H1 (cell line): ENCODE measurements around the gene NCKIPSD. TPM values are rescaled to one million over a fixed set of nuclear protein-coding genes. Genes with fewer than 3 reads are reported as not detected.

Experiments used
- CTCF ChIA-PET: fragments of 300-600 bp; sonication (Branson Sonifier 250); formaldehyde crosslinking; loops from one replicate; lab custom pipeline; 2021; ENCODE audit not compliant: partially characterized antibody; lab: Charles Lee
- POLR2A ChIA-PET: fragments of 300-600 bp; sonication (Branson Sonifier 250); formaldehyde crosslinking; loops from one replicate; lab custom pipeline; 2021; ENCODE audit warnings: inconsistent platforms; ENCODE audit not compliant: partially characterized antibody; lab: Charles Lee
- DNase-seq, 2 experiments: peaks; one replicate each; pipeline versions ENCODE4 v3.0.0 to v3.0.0-alpha.2; 2010 to 2022; ENCODE audit warnings: low spot score in 2 of 2, low read depth in 1 of 2, mixed read lengths in 1 of 2
- FAIRE-seq: peaks from 2 replicates; lab custom pipeline; 2011; peaks lifted over from hg19 to GRCh38; lab: Jason Lieb, UNC
- H2AFZ ChIP-seq: 2 replicates; pipeline ENCODE4 v1.8.1; 2012; ENCODE audit warnings: low read length, inconsistent platforms
- H2AK5ac ChIP-seq: 2 replicates; pipeline ENCODE4 v1.6.1; 2013; ENCODE audit warnings: low read depth, low read length
- H2BK120ac ChIP-seq: replicated peaks from 2 replicates; pipeline ENCODE3; 2013; ENCODE audit warnings: low read depth, low read length, inconsistent platforms
- H2BK12ac ChIP-seq: 2 replicates; pipeline ENCODE4 v1.6.1; 2013; ENCODE audit warnings: low read depth, low read length
- H2BK15ac ChIP-seq: 2 replicates; pipeline ENCODE4 v1.6.1; 2013; ENCODE audit warnings: low read length
- H2BK20ac ChIP-seq: 2 replicates; pipeline ENCODE4 v1.6.1; 2013; ENCODE audit warnings: low read length
- H2BK5ac ChIP-seq: 2 replicates; pipeline ENCODE4 v1.6.1; 2013; ENCODE audit warnings: low read depth, low read length
- H3K14ac ChIP-seq: 2 replicates; pipeline ENCODE4 v1.6.1; 2013; ENCODE audit warnings: inconsistent platforms; ENCODE audit not compliant: insufficient read length
- H3K18ac ChIP-seq: 2 replicates; pipeline ENCODE4 v1.6.1; 2013; ENCODE audit warnings: low read length; ENCODE audit errors: extremely low read depth
- H3K23ac ChIP-seq: 2 replicates; pipeline ENCODE4 v1.6.1; 2013; ENCODE audit warnings: inconsistent platforms; ENCODE audit not compliant: insufficient read length
- H3K23me2 ChIP-seq: 2 replicates; pipeline ENCODE4 v1.6.1; 2013; ENCODE audit warnings: low read depth, low read length
- H3K27ac ChIP-seq: 2 replicates; pipeline ENCODE4 v1.6.1; 2011; ENCODE audit warnings: low read depth, low read length, inconsistent platforms
- H3K27me3 ChIP-seq, 4 experiments: replicated peaks in 1 of 4; 1 replicate in 1 of 4; 2 replicates in 3 of 4; pipeline versions ENCODE4 v1.6.1 to v1.8.1; 2011 to 2013; ENCODE audit warnings: low read length in 3 of 4, mild to moderate bottlenecking in 3 of 4, inconsistent platforms in 2 of 4, mixed read lengths in 2 of 4, moderate library complexity in 1 of 4; ENCODE audit not compliant: control insufficient read depth in 3 of 4, insufficient read depth in 3 of 4; ENCODE audit errors: extremely low read depth in 1 of 4
- H3K36me3 ChIP-seq, 4 experiments: 2 replicates each; pipeline versions ENCODE4 v1.6.1 to v1.8.1; 2011 to 2013; ENCODE audit warnings: mild to moderate bottlenecking in 4 of 4, low read length in 3 of 4, moderate library complexity in 2 of 4, control low read depth in 1 of 4, inconsistent platforms in 1 of 4; ENCODE audit not compliant: insufficient read depth in 4 of 4, control insufficient read depth in 2 of 4
- H3K4ac ChIP-seq: replicated peaks from 2 replicates; pipeline ENCODE3; 2013; ENCODE audit warnings: low read length, low read depth, mixed read lengths, inconsistent platforms; ENCODE audit not compliant: insufficient read length
- H3K4me1 ChIP-seq, 4 experiments: replicated peaks in 1 of 4; 1 replicate in 1 of 4; 2 replicates in 3 of 4; pipeline versions ENCODE4 v1.6.1 to v1.8.1; 2011 to 2013; ENCODE audit warnings: low read length in 3 of 4, inconsistent platforms in 2 of 4, mixed read lengths in 1 of 4; ENCODE audit not compliant: insufficient read depth in 4 of 4, control insufficient read depth in 3 of 4
- H3K4me2 ChIP-seq, 2 experiments: 2 replicates each; pipeline versions ENCODE4 v1.6.1 to v1.8.1; 2011 to 2013; ENCODE audit warnings: low read depth in 2 of 2, low read length in 2 of 2, control low read depth in 1 of 2, inconsistent platforms in 1 of 2, mild to moderate bottlenecking in 1 of 2; ENCODE audit not compliant: insufficient read depth in 1 of 2
- H3K4me3 ChIP-seq, 4 experiments: fragments of 200-600, 300-600 bp in 1 of 4; sonication (generic), shearing (Covaris generic), sonication (Bioruptor Twin) in 1 of 4; 2 replicates each; pipeline versions ENCODE4 v1.5.1 to v1.8.1; 2011 to 2016; ENCODE audit warnings: low read length in 4 of 4, low read depth in 3 of 4, control low read depth in 2 of 4, inconsistent platforms in 2 of 4, mild to moderate bottlenecking in 2 of 4, mixed read lengths in 1 of 4, moderate library complexity in 1 of 4; ENCODE audit not compliant: insufficient read depth in 2 of 4; ENCODE audit errors: extremely low read depth in 1 of 4
- H3K56ac ChIP-seq: replicated peaks from 2 replicates; pipeline ENCODE3; 2013; ENCODE audit warnings: low read depth, mild to moderate bottlenecking, mixed read lengths, low read length, inconsistent platforms; ENCODE audit not compliant: insufficient read length
- H3K79me1 ChIP-seq: 2 replicates; pipeline ENCODE4 v1.6.1; 2013; ENCODE audit warnings: low read depth, low read length, control low read depth
- H3K79me2 ChIP-seq, 2 experiments: 2 replicates each; pipeline versions ENCODE4 v1.6.1 to v1.8.1; 2012 to 2013; ENCODE audit warnings: low read length in 2 of 2, mild to moderate bottlenecking in 2 of 2, inconsistent platforms in 1 of 2; ENCODE audit not compliant: insufficient read depth in 2 of 2, control insufficient read depth in 1 of 2
- H3K9ac ChIP-seq, 4 experiments: replicated peaks in 1 of 4; 1 replicate in 1 of 4; 2 replicates in 3 of 4; pipeline versions ENCODE4 v1.6.1 to v1.8.1; 2011 to 2013; ENCODE audit warnings: low read depth in 3 of 4, low read length in 3 of 4, control low read depth in 2 of 4, mild to moderate bottlenecking in 2 of 4, moderate library complexity in 2 of 4, inconsistent platforms in 1 of 4; ENCODE audit errors: extremely low read depth in 1 of 4
- H3K9me3 ChIP-seq, 2 experiments: 2 replicates each; pipeline versions ENCODE4 v1.6.1 to v1.8.1; 2012 to 2013; ENCODE audit warnings: mild to moderate bottlenecking in 2 of 2, moderate library complexity in 2 of 2, control low read depth in 1 of 2, inconsistent platforms in 1 of 2, low read depth in 1 of 2, low read length in 1 of 2, mixed read lengths in 1 of 2; ENCODE audit not compliant: insufficient read depth in 2 of 2
- H4K20me1 ChIP-seq, 2 experiments: replicated peaks in 1 of 2; 2 replicates each; pipeline versions ENCODE3 to v1.8.1; 2011 to 2013; ENCODE audit warnings: inconsistent platforms in 2 of 2, low read length in 2 of 2, mild to moderate bottlenecking in 1 of 2; ENCODE audit not compliant: insufficient read depth in 2 of 2, control insufficient read depth in 1 of 2
- H4K5ac ChIP-seq: 2 replicates; pipeline ENCODE4 v1.6.1; 2013; ENCODE audit warnings: low read length, low read depth, mixed read lengths, inconsistent platforms; ENCODE audit not compliant: insufficient read length
- H4K8ac ChIP-seq: 2 replicates; pipeline ENCODE4 v1.8.0; 2013; ENCODE audit warnings: mild to moderate bottlenecking, moderate library complexity, low read length, inconsistent platforms; ENCODE audit not compliant: insufficient read depth; ENCODE audit errors: extremely low read depth
- H4K91ac ChIP-seq: replicated peaks from 2 replicates; pipeline ENCODE3; 2013; ENCODE audit warnings: low read length, mixed read lengths, inconsistent platforms; ENCODE audit not compliant: insufficient read length
- HDAC6 ChIP-seq: IDR thresholded peaks from one replicate; pipeline ENCODE4 v1.7.1; 2012; ENCODE audit warnings: low read depth, mild to moderate bottlenecking, inconsistent platforms, low read length, moderate library complexity
- POLR2A ChIP-seq, 2 experiments: IDR thresholded peaks; 1 replicate in 1 of 2; 2 replicates in 1 of 2; pipeline ENCODE4 v1.6.1; 2011; ENCODE audit warnings: low read depth in 2 of 2, low read length in 2 of 2, mild to moderate bottlenecking in 2 of 2; ENCODE audit errors: control extremely low read depth in 1 of 2
- WGBS, 2 experiments: shearing (Covaris generic) in 1 of 2; methylation state at CpG; one replicate each; pipeline versions ENCODE4 v1.1.6 to v1.1.7; 2013 to 2015; ENCODE audit warnings: low lambda C conversion rate in 2 of 2, mixed read lengths in 2 of 2, inconsistent platforms in 1 of 2, low coverage in 1 of 2, missing lambda C conversion rate in 1 of 2; ENCODE audit not compliant: insufficient replicate concordance in 2 of 2, insufficient coverage in 1 of 2, insufficient read length in 1 of 2; ENCODE audit errors: extremely low coverage in 1 of 2, missing lambda C conversion rate in 1 of 2; 5-methylcytosine and 5-hydroxymethylcytosine counted together
- polyA plus RNA-seq, 7 experiments: library from polyadenylated mRNA; depleted of rRNA in 3 of 7; stranded (reverse) in 5 of 7; unstranded in 2 of 7; fragments of >200 nt in 5 of 7; fragments of 200-250 nt in 2 of 7; gene quantifications; 1 replicate in 5 of 7; 2 replicates in 1 of 7; 4 replicates in 1 of 7; pipeline versions ENCODE4 v1.2.1 to v1.2.3, GENCODE V29; 2011 to 2013; ENCODE audit warnings: missing spikeins in 2 of 7, mixed read lengths in 2 of 7
- total RNA-seq: library from RNA; stranded (reverse); fragmentation: NEBNext Ultra II Directional; extraction: Animal tissue kit (Norgen Biotek cat#: 25700); gene quantifications from 2 replicates; pipeline ENCODE4 v1.2.1, GENCODE V29; 2021

NCKIPSD gene
- total and polyA plus RNA-seq, 2 of the 8 experiments (the other 6 are each of a cell fraction or from before 2014, with no cell fraction given): 34.7 to 91.8 TPM

DNA sequence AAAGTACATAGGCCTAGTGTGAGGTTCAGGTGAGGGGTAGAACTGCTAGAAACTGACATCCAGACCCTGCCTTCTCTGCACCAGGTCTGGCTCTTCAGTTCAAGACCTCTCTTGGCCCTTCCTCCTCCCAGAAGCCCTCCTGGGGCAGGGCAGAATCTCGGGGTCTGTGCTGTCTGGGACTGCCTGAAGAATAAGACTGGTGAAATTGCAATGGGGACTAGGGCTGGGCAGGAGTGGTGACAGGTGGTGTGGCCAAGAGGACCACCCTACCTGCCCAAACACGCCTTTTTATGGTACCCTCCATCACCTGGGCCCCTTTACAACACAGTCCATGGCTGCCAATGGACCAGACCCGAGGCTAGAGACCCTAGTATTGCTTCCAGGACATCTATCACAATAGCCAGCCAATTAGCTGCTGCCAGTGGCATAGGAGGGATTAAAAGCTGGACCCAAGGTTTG is 1.5 kb upstream of the NCKIPSD start:
- no peak overlapping the region for H2BK15ac ChIP-seq
- H2BK5ac ChIP-seq: no peak overlapping the region
- H4K8ac ChIP-seq: no peak overlapping the region
- no peak overlapping the region for H3K56ac ChIP-seq
- H3K4me2 ChIP-seq: no peak overlapping the region; a peak in 1 of 4 replicates
- H3K79me2 ChIP-seq: peaks cover 0 to 25% of the 10 kb centered on the region in 2 experiments; a peak in 2 of 4 replicates
- no peak overlapping the region for H2AFZ ChIP-seq
- H2BK20ac ChIP-seq: no peak overlapping the region
- ChIA-PET POLR2A (interaction anchor here (0.8 to 6.2 kb wide), 9 partner anchors 8 to 75 kb away, joined by 3 to 58 read pairs (median 5); partner anchors contain the start of genes CELSR3 and IP6K2), CTCF (interaction anchor here (0.6 to 3.4 kb wide), 9 partner anchors 10 to 327 kb away, joined by 3 to 16 read pairs (median 5); partner anchors contain the start of genes CELSR3 and SLC26A6)
- H4K5ac ChIP-seq: no peak overlapping the region
- H3K14ac ChIP-seq: no peak overlapping the region
- no peak overlapping the region for H4K91ac ChIP-seq
- peaks cover 8% of the 10 kb centered on the region; the same call in 1 of the 2 replicates for H3K23me2 ChIP-seq
- no peak overlapping the region for H3K27ac ChIP-seq
- H3K18ac ChIP-seq: no peak overlapping the region
- peaks cover 28 to 51% (median 45%) of the 10 kb centered on the region in 4 experiments for H3K36me3 ChIP-seq
- no peak overlapping the region for H3K9ac ChIP-seq
- H3K4me1 ChIP-seq: peaks cover 0 to 11% (median 4%) of the 10 kb centered on the region in 4 experiments; a peak in 3 of 7 replicates
- no peak overlapping the region for H2BK12ac ChIP-seq
- no peak overlapping the region for H3K4ac ChIP-seq
- 66% methylated on average over 3 of the region's 3 CpGs; no CpG with 5 or more reads in 1 of the 2 experiments for WGBS, 2 experiments
- no peaks in the 10 kb centered on the region for H3K9me3 ChIP-seq
- no peak overlapping the region for H3K4me3 ChIP-seq
- FAIRE-seq (no peak), DNase-seq (no peak)
- no peak for TF ChIP-seq HDAC6
- 0 out of 3 replicates have a peak, but pooled peaks of 1 of the 2 experiments have one; percentile 11 for TF ChIP-seq POLR2A (IDR thresholded peaks at IDR 0.05; ENCODE audit: control extremely low read depth in 1 of 2, low read depth in 2 of 2, low read length in 2 of 2)
- H3K27me3 ChIP-seq: no peaks in the 10 kb centered on the region
- H3K23ac ChIP-seq: no peak overlapping the region
- H2AK5ac ChIP-seq: no peak overlapping the region
- H4K20me1 ChIP-seq: peaks cover 8 to 23% of the 10 kb centered on the region in 2 experiments
- no peak overlapping the region for H2BK120ac ChIP-seq
- peaks cover 10% of the 10 kb centered on the region for H3K79me1 ChIP-seq
